Transverse colon (tissue), 4 donors: ENCODE results near the gene RAB26. TPM values are rescaled to one million over a fixed set of nuclear protein-coding genes. Genes with fewer than 3 reads are reported as not detected.

ENCODE experiments used
- DNase-seq: peaks from one replicate; pipeline ENCODE4 v3.0.0-alpha.2; 2019
- H3K27ac ChIP-seq, 4 donors: fragments of 200-600 bp; sonication (generic); 2 replicates each; pipeline ENCODE4 v1.5.1; 2016 to 2018; ENCODE audit warnings: inconsistent platforms in 4 of 4
- H3K27me3 ChIP-seq: fragments of 200-600 bp; sonication (generic); 2 replicates; pipeline ENCODE4 v1.5.1; 2017; ENCODE audit warnings: inconsistent platforms
- H3K36me3 ChIP-seq, 4 donors: fragments of 200-600 bp; sonication (generic); 2 replicates each; pipeline ENCODE4 v1.5.1; 2017 to 2019; ENCODE audit warnings: inconsistent platforms in 4 of 4
- H3K4me1 ChIP-seq, 4 donors: fragments of 200-600 bp; sonication (generic); 2 replicates each; pipeline ENCODE4 v1.5.1; 2017 to 2020; ENCODE audit warnings: inconsistent platforms in 4 of 4
- H3K4me3 ChIP-seq, 4 donors: fragments of 200-600 bp; sonication (generic); 1 replicate in 1 of 4; 2 replicates in 3 of 4; pipeline versions ENCODE4 v1.5.1 to v1.6.1; 2017 to 2019; ENCODE audit warnings: inconsistent platforms in 4 of 4
- H3K9me3 ChIP-seq, 2 donors: fragments of 200-600 bp; sonication (generic); 2 replicates each; pipeline ENCODE4 v1.5.1; 2017 to 2019; ENCODE audit warnings: inconsistent platforms in 2 of 2
- EP300 ChIP-seq: sonication (generic); formaldehyde crosslinking; IDR thresholded peaks from one replicate; pipeline ENCODE4 v1.6.1; 2017; ENCODE audit warnings: antibody characterized with exemption, low read depth
- POLR2A ChIP-seq: fragments of 450-650 bp; IDR thresholded peaks from one replicate; pipeline ENCODE4 v1.6.1; 2016; ENCODE audit warnings: antibody characterized with exemption, mild to moderate bottlenecking, moderate library complexity
- POLR2AphosphoS5 ChIP-seq, 3 donors: sonication (generic); formaldehyde crosslinking; IDR thresholded peaks; one replicate each; pipeline ENCODE4 v1.6.1; 2016; ENCODE audit warnings: antibody characterized with exemption in 3 of 3
- WGBS, 2 donors: methylation state at CpG; one replicate each; pipeline ENCODE4 v1.1.5; 2018; ENCODE audit warnings: low coverage in 1 of 2; 5-methylcytosine and 5-hydroxymethylcytosine counted together
- in situ Hi-C, 4 donors: fragments of 200-750 bp; cut with MboI; loops; one replicate each; pipeline versions ENCODE4 v1.15.0 to v1.15.1; 2017; ENCODE audit warnings: low sequenced_read_pairs in 3 of 4, low pct_ligation_motif_present in 1 of 4, low pct_unique_long_range_greater_than_20kb in 1 of 4
- intact Hi-C: fragments of 100-400 bp; cut with DNase I; formaldehyde crosslinking; loops from one replicate; pipeline ENCODE4 v1.15.1; 2023; ENCODE audit warnings: low total_unique reads
- total RNA-seq, 4 donors: library from RNA; depleted of rRNA; stranded (reverse); fragments of >200 nt; gene quantifications; one replicate each; pipeline ENCODE4 v1.1.0, GENCODE V29; 2016
- TF ChIP-seq, protein P1 (sequence below), 5 experiments: fragments of 200-600 bp in 3 of 5; fragments of 450-650 bp in 2 of 5; sonication (generic) in 3 of 5; IDR thresholded peaks; 1 replicate in 2 of 5; 2 replicates in 3 of 5; pipeline ENCODE4 v1.5.1; 2016 to 2017; ENCODE audit warnings: antibody characterized with exemption in 5 of 5, inconsistent platforms in 3 of 5, mild to moderate bottlenecking in 2 of 5, moderate library complexity in 1 of 5

RAB26 gene
- total RNA-seq, 4 donors from 2014 or later = 8.3 to 28.4 (median 14.2) TPM

DNA sequence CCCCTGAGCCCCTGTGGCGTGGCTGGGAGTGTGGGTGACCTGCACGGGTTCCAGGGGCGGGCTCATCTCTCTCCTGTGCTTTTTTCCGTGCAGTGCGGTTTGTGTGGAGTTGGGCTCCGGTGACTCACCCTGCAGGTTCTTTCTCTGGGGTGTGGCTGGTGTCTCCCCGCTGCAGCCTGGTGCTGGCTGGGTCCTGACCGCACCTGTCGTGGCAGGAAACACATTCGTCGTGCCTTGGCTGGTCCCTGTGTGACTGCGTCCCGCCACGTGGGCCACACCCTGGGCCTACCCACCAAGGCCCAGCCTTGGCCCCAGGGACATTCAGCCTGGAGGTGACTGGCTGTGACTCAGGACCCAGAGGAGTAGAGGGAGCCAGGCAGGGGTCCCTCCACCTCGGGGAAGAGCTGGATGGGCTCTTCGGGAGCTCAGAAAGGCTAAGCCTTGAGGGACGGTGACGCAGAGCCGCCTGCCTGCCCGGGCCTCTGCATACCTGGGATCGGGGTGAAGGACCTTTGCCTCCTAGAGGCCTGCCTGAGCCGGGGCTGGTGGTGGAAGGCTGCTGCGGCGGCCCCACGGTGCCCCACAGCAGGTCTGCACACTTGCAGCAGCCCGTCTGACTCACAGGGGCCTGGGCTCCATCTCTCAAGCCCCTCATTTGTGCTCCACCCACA is 14.9 kb downstream of the RAB26 start:
- in situ Hi-C loops = loop anchor here in 1 of 4 donors (25.0 kb wide), 1 partner anchor 324 kb away; the partner anchor contains the start of gene TBC1D24
- Histone ChIP-seq H3K27ac (peak overlapping the region; percentile 53 to 89 (median 74)), H3K36me3 (no peaks in the 10 kb centered on the region), H3K4me1 (peaks cover 25 to 56% (median 52%) of the 10 kb centered on the region in 4 donors), H3K27me3 (no peaks in the 10 kb centered on the region), H3K9me3 (no peaks in the 10 kb centered on the region), H3K4me3 (no peak overlapping the region)
- intact Hi-C loops = no loop called here
- 68% methylated on average over 26 of the region's 26 CpGs; no CpG with 5 or more reads in 1 of the 2 donors for WGBS, 2 donors
- TF ChIP-seq, protein P1, sequence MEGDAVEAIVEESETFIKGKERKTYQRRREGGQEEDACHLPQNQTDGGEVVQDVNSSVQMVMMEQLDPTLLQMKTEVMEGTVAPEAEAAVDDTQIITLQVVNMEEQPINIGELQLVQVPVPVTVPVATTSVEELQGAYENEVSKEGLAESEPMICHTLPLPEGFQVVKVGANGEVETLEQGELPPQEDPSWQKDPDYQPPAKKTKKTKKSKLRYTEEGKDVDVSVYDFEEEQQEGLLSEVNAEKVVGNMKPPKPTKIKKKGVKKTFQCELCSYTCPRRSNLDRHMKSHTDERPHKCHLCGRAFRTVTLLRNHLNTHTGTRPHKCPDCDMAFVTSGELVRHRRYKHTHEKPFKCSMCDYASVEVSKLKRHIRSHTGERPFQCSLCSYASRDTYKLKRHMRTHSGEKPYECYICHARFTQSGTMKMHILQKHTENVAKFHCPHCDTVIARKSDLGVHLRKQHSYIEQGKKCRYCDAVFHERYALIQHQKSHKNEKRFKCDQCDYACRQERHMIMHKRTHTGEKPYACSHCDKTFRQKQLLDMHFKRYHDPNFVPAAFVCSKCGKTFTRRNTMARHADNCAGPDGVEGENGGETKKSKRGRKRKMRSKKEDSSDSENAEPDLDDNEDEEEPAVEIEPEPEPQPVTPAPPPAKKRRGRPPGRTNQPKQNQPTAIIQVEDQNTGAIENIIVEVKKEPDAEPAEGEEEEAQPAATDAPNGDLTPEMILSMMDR (IDR thresholded peaks at IDR 0.05) = no peak
- TF ChIP-seq POLR2A (peak; percentile 13), EP300 (no peak), POLR2AphosphoS5 (IDR thresholded peaks at IDR 0.05) (peak in 2 of 3 donors; percentile 33 to 68)
- peak; percentile 84 for DNase-seq

DNA sequence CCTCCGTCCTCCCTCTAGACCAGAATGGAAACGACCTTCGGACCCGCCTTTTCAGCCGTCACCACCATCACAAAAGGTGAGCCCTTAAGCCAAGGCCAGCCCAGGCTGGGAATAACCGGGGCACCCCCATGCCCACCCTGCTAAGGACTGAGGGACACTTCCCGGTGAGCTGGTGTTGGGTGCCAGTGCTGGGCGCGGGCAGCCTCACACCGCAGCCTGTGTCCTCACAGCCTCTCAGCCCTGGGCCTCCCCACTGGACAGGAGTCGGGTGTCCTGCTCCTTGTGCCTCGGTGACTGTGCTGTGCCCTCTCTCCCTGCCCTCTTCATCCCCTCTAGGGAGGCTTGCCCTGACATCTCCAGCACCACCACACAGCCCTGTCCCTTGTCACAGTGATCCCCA is 17.4 kb downstream of the RAB26 start:
- H3K27ac ChIP-seq = no peak overlapping the region
- H3K4me3 ChIP-seq = no peak overlapping the region
- intact Hi-C loops = no loop called here
- peaks cover 4 to 31% (median 27%) of the 10 kb centered on the region in 4 donors for H3K4me1 ChIP-seq
- H3K9me3 ChIP-seq = no peaks in the 10 kb centered on the region
- H3K36me3 ChIP-seq = no peaks in the 10 kb centered on the region
- no peak for DNase-seq
- TF ChIP-seq EP300 (no peak), POLR2A (no peak), POLR2AphosphoS5 (IDR thresholded peaks at IDR 0.05) (no peak)
- TF ChIP-seq, protein P1 (IDR thresholded peaks at IDR 0.05) = no peak
- in situ Hi-C loops = loop anchor here in 1 of 4 donors (25.0 kb wide), 1 partner anchor 321 kb away; the partner anchor contains the start of gene TBC1D24
- 91% methylated on average over 12 of the region's 12 CpGs; no CpG with 5 or more reads in 1 of the 2 donors for WGBS, 2 donors
- no peaks in the 10 kb centered on the region for H3K27me3 ChIP-seq

DNA sequence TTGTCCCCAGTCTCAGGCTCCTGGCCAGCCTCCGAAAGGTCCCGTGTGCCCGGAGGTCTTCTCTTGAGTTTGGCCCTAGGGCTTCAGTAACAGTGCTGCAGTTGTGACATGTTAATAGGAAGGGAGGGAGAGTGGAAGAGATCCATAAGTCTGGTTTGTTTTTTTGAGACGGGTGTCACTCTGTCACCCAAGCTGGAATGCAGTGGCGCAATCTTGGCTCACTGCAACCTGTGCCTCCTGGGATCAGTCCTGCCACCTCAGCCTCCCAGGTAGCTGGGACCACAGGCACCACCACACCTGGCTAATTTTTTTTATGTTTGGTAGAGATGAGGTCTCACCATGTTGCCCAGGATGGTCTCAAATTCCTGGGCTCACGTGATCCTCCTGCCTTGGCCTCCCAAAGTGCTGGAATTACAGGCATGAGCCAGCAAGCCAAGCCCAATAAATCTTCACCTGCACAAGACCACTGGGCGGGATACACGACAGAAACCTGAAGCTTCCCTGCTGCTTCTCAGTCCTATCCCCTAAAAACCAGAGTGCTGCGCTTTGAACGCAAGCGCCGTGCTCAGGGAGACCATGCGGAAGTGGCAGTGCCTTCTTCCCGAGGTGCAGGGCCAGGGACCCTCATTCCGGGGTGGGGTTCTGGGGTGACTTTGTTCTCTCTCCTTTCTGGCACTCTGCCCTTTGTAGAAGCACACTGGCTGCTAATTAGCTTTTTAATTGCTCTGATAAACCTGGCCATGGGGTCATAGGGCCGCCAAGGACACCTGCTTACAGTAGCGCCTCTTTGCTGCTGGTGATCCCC is 18.0 kb downstream of the RAB26 start:
- 70 to 88% methylated on average over 2 to 17 of the region's 17 CpGs for WGBS, 2 donors
- no peak overlapping the region for H3K27ac ChIP-seq
- intact Hi-C loops = no loop called here

More for the DNA sequence above, 18.0 kb downstream of the RAB26 start:
- Histone ChIP-seq H3K27me3 (no peaks in the 10 kb centered on the region), H3K36me3 (no peaks in the 10 kb centered on the region), H3K9me3 (no peaks in the 10 kb centered on the region), H3K4me3 (no peak overlapping the region), H3K4me1 (peaks cover 3 to 25% (median 22%) of the 10 kb centered on the region in 4 donors)
- in situ Hi-C loops = loop anchor here in 1 of 4 donors (25.0 kb wide), 1 partner anchor 321 kb away; the partner anchor contains the start of gene TBC1D24
- TF ChIP-seq, protein P1 (IDR thresholded peaks at IDR 0.05) = no peak
- TF ChIP-seq EP300 = no peak
- TF ChIP-seq POLR2A = no peak
- no peak for TF ChIP-seq POLR2AphosphoS5 (IDR thresholded peaks at IDR 0.05)
- DNase-seq = no peak
